ENCODE measurements around the gene ARHGEF37.
"Not testable (repeated sequence)": the region's sequence is repeated elsewhere in the genome, so short reads cannot be mapped to it uniquely, and the experiment has no call there.

ARHGEF37 gene

GRCh38 chr5:149581192-149581861 is at the start of gene ARHGEF37:
ARHGEF37 (plus strand) TSS chr5:149581498; CDS start chr5:149597770, 16,272 bp downstream.
- peak; percentile 31 for DNase-seq

- no peak for DNase-seq
Measured at GRCh38 chr5:149532413-149532812, 48.9 kb upstream of the ARHGEF37 start.

- not testable (repeated sequence) for DNase-seq
Measured at GRCh38 chr5:149535787-149536186, 45.5 kb upstream of the ARHGEF37 start.

- no peak for DNase-seq
Measured at GRCh38 chr5:149537374-149537975, 43.8 kb upstream of the ARHGEF37 start.

- no peak for DNase-seq
Measured at GRCh38 chr5:149540089-149540488, 41.2 kb upstream of the ARHGEF37 start.

GRCh38 chr5:149541893-149542292 is 39.4 kb upstream of the ARHGEF37 start:
- no peak for DNase-seq

- DNase-seq: no peak
Measured at GRCh38 chr5:149543361-149544027, 37.8 kb upstream of the ARHGEF37 start.

GRCh38 chr5:149544028-149544420 is 37.3 kb upstream of the ARHGEF37 start:
- DNase-seq: no peak

GRCh38 chr5:149545327-149545726 is 36.0 kb upstream of the ARHGEF37 start:
- no peak for DNase-seq

GRCh38 chr5:149546974-149547373 is 34.3 kb upstream of the ARHGEF37 start:
- DNase-seq: no peak

- DNase-seq: peak; percentile 53
Measured at GRCh38 chr5:149549461-149550267, 31.6 kb upstream of the ARHGEF37 start.

- DNase-seq: no peak
Measured at GRCh38 chr5:149550268-149550583, 31.1 kb upstream of the ARHGEF37 start.

GRCh38 chr5:149550594-149551226 is 30.6 kb upstream of the ARHGEF37 start:
- no peak for DNase-seq

- peak; percentile 99 for DNase-seq
Measured at GRCh38 chr5:149551227-149552037, 29.9 kb upstream of the ARHGEF37 start, which contains the start of gene CSNK1A1. CSNK1A1 (minus strand) TSS chr5:149551439; CDS start chr5:149550964, 475 bp downstream.

- no peak for DNase-seq
Measured at GRCh38 chr5:149552038-149552494, 29.2 kb upstream of the ARHGEF37 start.

GRCh38 chr5:149552553-149553160 is 28.6 kb upstream of the ARHGEF37 start:
- no peak for DNase-seq

- no peak for DNase-seq
Measured at GRCh38 chr5:149559706-149560105, 21.6 kb upstream of the ARHGEF37 start.

GRCh38 chr5:149561848-149562247 is 19.4 kb upstream of the ARHGEF37 start:
- no peak for DNase-seq

GRCh38 chr5:149563466-149563865 is 17.8 kb upstream of the ARHGEF37 start:
- DNase-seq: no peak

GRCh38 chr5:149564542-149565140 is 16.7 kb upstream of the ARHGEF37 start:
- peak; percentile 75 for DNase-seq

GRCh38 chr5:149567226-149567625 is 14.1 kb upstream of the ARHGEF37 start:
- no peak for DNase-seq
